Progenitor cell of endocrine pancreas (in vitro differentiated cells): Measurements from ENCODE around the gene STARD10. TPM values are rescaled to one million over a fixed set of nuclear protein-coding genes. Genes with fewer than 3 reads are reported as not detected.
A peak's percentile ranks its signal among the peaks of the same experiment; 100 is the strongest.

Experiments used
- DNase-seq: peaks from one replicate; pipeline ENCODE4 v3.0.0; 2021; ENCODE audit warnings: low spot score; ENCODE audit not compliant: unreplicated experiment
- H3K27ac Mint-ChIP-seq: 2 replicates; pipeline ENCODE4 v1.8.0; 2021; ENCODE audit warnings: mild to moderate bottlenecking, moderate library complexity, mixed read lengths
- H3K27me3 Mint-ChIP-seq: 2 replicates; pipeline ENCODE4 v1.8.0; 2021; ENCODE audit warnings: mixed read lengths
- H3K36me3 Mint-ChIP-seq: 2 replicates; pipeline ENCODE4 v1.8.0; 2022; ENCODE audit warnings: mixed read lengths; ENCODE audit not compliant: insufficient read depth
- H3K4me1 Mint-ChIP-seq: 2 replicates; pipeline ENCODE4 v1.8.0; 2021; ENCODE audit warnings: low read depth, mixed read lengths
- H3K4me3 Mint-ChIP-seq: 2 replicates; pipeline ENCODE4 v1.8.0; 2021; ENCODE audit warnings: low read depth, mild to moderate bottlenecking, moderate library complexity, mixed read lengths
- H3K9me3 Mint-ChIP-seq: 2 replicates; pipeline ENCODE4 v1.8.0; 2021; ENCODE audit warnings: low read depth, mixed read lengths
- total RNA-seq: library from RNA; stranded (reverse); gene quantifications from 2 replicates; pipeline ENCODE4 v1.2.1, GENCODE V29; 2021
- TF ChIP-seq, protein P1 (sequence below): fragments of 200-600 bp; sonication (generic); IDR thresholded peaks from one replicate; pipeline ENCODE4 v1.5.0; 2021; ENCODE audit warnings: antibody characterized with exemption, mild to moderate bottlenecking; ENCODE audit not compliant: unreplicated experiment

Gene STARD10
- total RNA-seq, 1 donor from 2014 or later = 212 TPM

DNA sequence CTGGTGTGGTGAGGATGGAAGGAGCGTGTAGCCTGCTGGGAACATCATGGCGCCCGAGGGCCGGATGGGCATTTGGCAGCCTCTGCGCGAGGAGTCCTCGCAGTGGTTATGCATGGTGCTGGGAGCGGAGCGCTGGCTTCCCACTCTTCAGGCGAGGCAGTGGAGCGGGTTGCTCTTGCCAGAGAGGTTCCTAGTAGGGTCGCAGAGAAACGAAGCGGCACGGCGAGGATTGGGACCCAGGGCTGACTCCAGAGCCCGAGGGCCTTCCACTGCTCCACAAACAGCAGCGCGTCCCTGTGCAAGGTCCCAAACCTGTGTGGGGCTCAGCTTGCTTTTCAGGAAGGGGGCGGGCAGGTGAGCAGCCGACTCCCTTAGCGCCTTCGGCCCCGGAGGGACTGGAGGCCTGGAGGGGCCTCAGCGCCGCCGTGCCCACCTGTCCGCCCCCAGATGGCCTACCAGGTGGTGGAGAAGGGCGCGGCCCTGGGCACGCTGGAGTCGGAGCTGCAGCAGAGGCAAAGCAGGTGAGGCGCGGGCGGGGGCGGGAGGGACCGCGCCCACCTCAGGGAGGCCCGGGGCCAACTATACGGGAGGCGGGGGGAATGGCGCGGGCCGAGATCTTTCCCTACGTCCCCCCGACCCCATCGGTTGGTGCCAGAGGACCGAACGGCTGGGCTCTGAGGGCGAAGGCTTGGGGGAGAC lies 27.5 kb upstream of the STARD10 start:
- H3K9me3 Mint-ChIP-seq = no peaks in the 10 kb centered on the region
- peak overlapping the region; percentile 52 for H3K27ac Mint-ChIP-seq
- peak overlapping the region; percentile 66 for H3K4me3 Mint-ChIP-seq
- no peak for DNase-seq
- H3K36me3 Mint-ChIP-seq = peaks cover 9% of the 10 kb centered on the region
- peaks cover 11% of the 10 kb centered on the region for H3K27me3 Mint-ChIP-seq
- peaks cover 5% of the 10 kb centered on the region for H3K4me1 Mint-ChIP-seq
- TF ChIP-seq, protein P1, sequence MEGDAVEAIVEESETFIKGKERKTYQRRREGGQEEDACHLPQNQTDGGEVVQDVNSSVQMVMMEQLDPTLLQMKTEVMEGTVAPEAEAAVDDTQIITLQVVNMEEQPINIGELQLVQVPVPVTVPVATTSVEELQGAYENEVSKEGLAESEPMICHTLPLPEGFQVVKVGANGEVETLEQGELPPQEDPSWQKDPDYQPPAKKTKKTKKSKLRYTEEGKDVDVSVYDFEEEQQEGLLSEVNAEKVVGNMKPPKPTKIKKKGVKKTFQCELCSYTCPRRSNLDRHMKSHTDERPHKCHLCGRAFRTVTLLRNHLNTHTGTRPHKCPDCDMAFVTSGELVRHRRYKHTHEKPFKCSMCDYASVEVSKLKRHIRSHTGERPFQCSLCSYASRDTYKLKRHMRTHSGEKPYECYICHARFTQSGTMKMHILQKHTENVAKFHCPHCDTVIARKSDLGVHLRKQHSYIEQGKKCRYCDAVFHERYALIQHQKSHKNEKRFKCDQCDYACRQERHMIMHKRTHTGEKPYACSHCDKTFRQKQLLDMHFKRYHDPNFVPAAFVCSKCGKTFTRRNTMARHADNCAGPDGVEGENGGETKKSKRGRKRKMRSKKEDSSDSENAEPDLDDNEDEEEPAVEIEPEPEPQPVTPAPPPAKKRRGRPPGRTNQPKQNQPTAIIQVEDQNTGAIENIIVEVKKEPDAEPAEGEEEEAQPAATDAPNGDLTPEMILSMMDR = no peak

DNA sequence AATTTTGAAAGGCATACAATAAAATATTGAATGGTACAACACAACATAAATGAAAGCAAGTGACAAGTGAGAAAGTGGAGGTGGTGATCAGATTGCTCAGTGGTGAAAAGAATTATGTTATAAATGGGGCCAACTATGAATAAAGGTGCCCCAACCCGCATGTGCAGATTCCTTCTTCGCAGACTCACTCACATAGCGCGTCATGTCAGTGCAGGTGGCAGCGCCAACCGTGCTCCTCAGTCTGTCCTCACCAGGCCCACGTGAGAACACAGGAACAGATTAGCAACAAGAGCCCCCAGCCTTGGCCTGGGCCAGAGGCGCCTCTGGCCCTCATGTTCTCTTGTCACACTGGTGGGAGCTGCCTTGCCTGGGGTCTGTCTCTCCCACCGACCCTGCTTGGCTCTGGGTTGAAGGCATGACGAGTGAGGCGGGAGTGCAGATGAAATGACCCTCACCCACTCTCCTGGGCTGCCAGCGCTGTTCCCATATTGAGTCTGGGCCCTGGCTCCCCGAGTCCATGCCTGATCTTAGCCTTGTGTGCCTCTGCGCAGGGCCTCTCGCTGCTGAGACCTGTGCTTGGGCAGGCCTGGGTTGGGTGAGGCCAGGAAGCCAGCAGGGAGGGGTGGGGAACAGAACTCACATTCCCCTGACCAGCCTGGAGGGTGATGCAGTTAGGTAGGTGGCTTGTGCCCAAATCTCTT lies 26.7 kb upstream of the STARD10 start:
- DNase-seq = no peak
- Mint-ChIP-seq H3K36me3 (peaks cover 9% of the 10 kb centered on the region), H3K27me3 (peaks cover 11% of the 10 kb centered on the region), H3K9me3 (no peaks in the 10 kb centered on the region), H3K27ac (peak overlapping the region; percentile 52), H3K4me3 (peak overlapping the region; percentile 66), H3K4me1 (peaks cover 5% of the 10 kb centered on the region)
- TF ChIP-seq, protein P1 = no peak

DNA sequence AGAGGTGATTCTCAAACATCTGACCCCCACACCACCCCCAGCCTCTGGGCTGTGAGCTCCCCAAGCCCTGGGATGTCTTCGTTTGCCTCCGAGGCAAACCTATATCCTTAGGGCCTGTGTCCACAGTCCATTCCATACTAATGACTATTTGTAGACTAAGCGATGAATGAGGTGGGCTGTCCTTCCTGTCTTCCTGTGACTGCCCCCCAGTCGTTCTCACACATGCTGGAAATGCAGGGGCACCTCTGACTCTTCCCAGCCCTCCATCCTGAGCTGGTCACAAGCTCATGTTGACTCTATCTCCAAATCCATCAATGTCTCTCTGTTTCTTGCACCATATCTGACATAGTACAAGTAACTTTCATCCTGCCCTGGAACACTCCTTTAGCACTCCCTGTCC lies 25.1 kb upstream of the STARD10 start:
- TF ChIP-seq, protein P1 = no peak
- Mint-ChIP-seq H3K36me3 (peaks cover 9% of the 10 kb centered on the region), H3K4me3 (no peak overlapping the region), H3K27me3 (peaks cover 8% of the 10 kb centered on the region), H3K27ac (no peak overlapping the region), H3K9me3 (no peaks in the 10 kb centered on the region), H3K4me1 (peaks cover 8% of the 10 kb centered on the region)
- no peak for DNase-seq

DNA sequence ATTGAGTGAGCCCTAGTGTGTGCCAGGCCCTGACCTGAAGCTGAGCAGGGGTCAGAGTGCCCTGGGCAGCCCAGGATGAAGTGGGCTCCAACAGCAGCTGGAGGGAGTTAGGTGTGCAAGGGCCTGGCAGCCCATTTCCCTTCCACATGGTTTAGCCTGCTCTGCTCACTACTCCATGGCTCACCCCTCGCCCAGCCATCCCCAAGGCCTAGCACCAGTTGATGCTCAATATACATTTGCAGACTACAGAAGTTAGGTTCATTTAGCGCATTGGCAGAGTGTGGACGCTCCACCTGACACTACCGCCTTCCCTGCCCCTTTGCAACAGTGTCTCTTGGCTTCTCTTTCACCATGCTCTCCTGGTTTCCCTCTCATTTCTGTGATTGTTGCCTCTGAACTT lies 24.1 kb upstream of the STARD10 start:
- peaks cover 15% of the 10 kb centered on the region for H3K4me1 Mint-ChIP-seq

DNA sequence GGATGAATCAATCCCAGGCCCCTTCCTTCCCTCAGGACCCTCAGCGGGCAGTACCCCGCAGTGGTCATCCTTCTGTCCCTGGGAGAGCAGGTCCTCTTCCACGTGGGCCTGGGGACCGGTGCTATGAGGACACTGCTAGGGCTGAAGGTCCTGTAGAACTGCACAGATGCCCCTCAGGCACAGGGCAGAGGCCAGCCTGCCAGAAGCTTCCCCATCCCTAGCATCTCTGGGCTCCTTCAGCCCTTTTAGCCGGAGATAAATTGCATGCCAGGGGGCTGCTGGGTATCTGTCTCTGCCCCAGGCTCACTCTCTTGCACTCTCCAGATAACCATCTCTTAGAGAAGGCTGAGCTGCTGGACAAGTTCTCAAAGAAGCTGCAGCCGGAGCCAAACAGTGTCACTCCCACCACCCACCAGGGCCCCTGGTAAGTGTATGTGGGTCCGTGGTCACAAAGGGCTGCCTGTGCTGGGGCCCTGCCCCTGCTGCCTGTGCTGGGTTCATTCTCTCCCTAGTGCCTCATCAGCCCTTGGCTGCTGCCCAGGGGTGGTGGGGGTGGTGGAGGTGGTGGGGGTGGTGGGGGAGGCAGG lies 22.6 kb upstream of the STARD10 start:
- no peak overlapping the region for H3K27ac Mint-ChIP-seq
- H3K4me3 Mint-ChIP-seq = no peak overlapping the region

More for the DNA sequence above, 24.1 kb upstream of the STARD10 start:
- no peak overlapping the region for H3K4me3 Mint-ChIP-seq
- H3K9me3 Mint-ChIP-seq = no peaks in the 10 kb centered on the region
- TF ChIP-seq, protein P1 = no peak
- H3K27me3 Mint-ChIP-seq = peaks cover 8% of the 10 kb centered on the region
- H3K27ac Mint-ChIP-seq = no peak overlapping the region
- peaks cover 9% of the 10 kb centered on the region for H3K36me3 Mint-ChIP-seq
- DNase-seq = no peak

More for the DNA sequence above, 22.6 kb upstream of the STARD10 start:
- Mint-ChIP-seq H3K4me1 (peaks cover 23% of the 10 kb centered on the region), H3K27me3 (peaks cover 8% of the 10 kb centered on the region), H3K36me3 (peaks cover 9% of the 10 kb centered on the region), H3K9me3 (no peaks in the 10 kb centered on the region)
- TF ChIP-seq, protein P1 = no peak
- DNase-seq = no peak
